NAMALWA (cell line): Measurements from ENCODE around the gene HIPK4.
"Not testable (repeated sequence)": the region's sequence is repeated elsewhere in the genome, so short reads cannot be mapped to it uniquely, and the experiment has no call there.

Source experiments
- DNase-seq: peaks from one replicate; pipeline ENCODE4 v3.0.0-alpha.2; 2015; ENCODE audit warnings: low spot score

The HIPK4 gene, protein sequence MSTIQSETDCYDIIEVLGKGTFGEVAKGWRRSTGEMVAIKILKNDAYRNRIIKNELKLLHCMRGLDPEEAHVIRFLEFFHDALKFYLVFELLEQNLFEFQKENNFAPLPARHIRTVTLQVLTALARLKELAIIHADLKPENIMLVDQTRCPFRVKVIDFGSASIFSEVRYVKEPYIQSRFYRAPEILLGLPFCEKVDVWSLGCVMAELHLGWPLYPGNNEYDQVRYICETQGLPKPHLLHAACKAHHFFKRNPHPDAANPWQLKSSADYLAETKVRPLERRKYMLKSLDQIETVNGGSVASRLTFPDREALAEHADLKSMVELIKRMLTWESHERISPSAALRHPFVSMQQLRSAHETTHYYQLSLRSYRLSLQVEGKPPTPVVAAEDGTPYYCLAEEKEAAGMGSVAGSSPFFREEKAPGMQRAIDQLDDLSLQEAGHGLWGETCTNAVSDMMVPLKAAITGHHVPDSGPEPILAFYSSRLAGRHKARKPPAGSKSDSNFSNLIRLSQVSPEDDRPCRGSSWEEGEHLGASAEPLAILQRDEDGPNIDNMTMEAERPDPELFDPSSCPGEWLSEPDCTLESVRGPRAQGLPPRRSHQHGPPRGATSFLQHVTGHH

DNA sequence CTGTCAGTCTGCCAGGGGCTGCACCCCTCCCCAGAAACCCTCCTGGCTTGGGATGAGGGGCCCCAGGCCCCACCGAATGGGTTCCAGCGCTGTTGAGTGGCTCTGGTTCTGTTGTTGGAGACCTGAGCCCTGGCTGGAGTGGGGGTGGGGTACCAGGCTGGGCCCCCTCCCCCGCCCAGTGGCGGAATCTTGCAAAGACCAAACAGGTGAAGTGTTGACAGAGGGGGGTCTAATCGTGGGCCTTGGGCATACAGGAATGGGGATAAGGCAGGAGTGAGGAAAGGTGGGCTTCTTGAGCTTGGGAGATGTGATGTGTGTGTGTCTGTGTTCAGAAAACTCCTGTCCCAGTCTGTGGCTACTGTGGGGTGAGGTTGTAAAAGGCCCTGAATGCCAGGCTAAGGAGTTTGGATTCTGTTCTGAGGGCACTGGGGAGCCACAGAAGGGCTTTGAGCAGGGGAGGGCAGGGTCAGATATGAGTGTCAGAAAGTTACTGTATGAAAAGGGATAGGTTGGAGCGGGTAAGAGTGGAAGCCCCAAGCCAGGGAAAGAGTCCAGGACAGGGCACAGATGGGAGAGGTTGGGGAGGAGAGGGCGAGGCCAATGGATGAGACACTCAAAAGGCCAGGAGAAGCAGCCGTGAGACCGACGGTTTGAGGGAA lies at the start of gene HIPK4:
Gene HIPK4, minus strand, starts transcription at position 98 of the 659 bp plus-strand sequence. CDS start 279 bp downstream, outside the sequence.
- no peak for DNase-seq

DNA sequence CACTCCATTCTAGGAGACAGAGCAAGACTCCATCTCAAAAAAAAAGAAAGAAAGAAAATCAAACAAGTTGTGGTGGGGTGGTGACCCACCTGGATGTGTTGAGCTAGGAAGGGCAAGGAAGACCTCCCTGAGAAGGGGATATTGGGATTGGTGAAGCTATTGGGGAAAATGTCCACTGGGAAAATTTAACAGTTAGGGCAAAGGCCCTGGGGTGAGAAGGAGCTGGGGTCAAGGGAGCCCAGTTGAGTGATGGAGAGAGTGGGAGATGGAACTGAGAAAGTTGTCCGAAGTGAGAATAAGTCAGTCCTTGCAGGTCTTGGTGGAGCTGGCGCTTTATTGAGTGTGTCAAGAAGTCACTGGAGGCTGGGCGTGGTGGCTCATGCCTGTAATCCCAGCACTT lies 48.3 kb upstream of the HIPK4 start:
- no peak for DNase-seq

DNA sequence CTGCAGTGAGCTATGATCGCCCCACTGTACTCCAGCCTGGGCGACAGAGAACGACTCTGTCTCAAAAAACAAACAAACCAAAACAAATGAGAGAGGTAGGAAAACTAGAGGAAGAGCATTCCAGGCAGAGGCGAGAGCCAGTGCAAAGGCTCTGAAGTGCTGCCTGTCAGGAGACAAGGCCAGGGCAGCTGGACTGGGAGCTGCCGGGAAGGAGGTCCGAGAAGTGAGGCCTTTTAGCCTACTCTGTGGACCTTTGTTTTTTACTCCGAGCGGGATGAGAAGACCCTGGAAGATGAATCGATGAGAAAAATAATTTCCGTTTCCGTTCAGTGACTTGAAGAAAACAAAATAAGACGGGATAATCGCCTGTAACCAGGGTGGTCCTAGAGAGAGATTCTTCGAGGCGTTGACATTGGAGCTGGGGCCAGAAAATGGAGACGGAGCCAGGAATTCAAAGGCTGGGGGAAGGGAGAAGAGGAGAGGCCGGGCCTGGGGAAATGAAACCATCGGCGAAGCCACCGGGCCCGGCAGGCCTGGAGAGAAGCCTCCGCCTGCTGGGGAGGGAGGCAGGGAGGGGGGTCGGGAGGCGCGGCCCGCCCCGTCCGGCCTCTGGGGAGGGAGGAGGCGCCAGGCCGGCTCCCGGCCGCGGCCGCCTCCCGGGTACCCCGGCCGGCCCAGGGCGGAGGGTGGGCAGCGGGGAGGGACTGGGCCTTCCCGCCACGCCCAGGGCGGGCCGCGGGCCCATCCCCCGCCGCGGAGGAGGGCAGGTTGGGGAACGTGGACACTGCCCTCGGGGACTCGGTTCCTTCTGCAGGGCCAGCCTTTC lies 43.6 kb upstream of the HIPK4 start:
- peak; percentile 32 for DNase-seq

DNA sequence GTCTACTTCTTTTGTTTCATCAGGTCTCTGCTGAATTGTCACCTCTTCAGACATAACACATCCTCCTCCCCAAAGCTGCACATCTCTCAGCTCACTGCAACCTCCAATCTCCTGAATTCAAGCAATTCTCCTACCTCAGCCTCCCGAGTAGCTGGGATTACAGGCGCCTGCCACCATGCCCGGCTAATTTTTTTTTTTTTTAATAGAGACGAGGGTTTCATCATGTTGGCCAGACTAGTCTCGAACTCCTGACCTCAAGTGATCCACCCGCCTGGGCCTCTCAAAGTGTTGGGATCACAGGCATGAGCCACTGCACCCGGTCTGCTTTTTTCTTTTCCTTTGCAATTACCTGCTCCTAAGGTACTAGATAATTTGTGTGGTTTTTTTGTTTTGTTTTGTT lies 42.8 kb upstream of the HIPK4 start:
- DNase-seq, result not testable (repeated sequence)

DNA sequence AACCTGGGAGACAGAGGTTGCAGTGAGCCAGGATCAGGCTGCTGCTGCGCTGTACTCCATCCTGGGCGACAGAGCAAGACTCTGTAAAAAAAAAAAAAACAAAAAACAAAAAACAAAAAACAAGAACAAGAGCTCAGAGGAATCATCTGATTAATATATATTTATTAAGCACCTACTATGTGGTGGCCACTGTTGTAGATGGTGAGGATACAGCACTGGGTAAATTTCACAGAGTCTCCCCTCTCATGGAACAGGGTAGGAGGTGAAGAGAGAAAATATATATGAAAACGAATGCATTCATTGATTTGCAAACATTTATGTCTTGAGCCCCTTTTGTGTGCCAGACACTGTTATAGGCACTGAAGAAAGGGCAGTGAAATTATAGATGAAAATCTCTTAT lies 41.7 kb upstream of the HIPK4 start:
- DNase-seq, result no peak

DNA sequence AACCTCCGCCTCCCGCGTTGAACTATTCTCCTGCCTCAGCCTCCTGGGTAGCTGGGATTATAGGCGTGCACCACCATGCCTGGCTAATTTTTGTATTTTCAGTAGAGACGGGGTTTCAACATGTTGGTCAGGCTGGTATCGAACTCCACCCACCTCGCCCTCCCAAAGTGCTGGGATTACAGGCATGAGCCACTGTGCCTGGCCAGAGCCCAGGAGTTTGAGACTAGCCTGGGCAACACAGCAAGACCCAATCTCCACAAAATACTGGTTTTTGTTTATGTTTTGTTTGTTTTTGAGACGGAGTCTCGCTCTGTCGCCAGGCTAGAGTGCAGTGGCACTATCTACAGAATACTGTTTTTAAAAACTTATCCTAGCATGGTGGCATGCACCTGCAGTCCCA lies 40.3 kb upstream of the HIPK4 start:
- not testable (repeated sequence) for DNase-seq

DNA sequence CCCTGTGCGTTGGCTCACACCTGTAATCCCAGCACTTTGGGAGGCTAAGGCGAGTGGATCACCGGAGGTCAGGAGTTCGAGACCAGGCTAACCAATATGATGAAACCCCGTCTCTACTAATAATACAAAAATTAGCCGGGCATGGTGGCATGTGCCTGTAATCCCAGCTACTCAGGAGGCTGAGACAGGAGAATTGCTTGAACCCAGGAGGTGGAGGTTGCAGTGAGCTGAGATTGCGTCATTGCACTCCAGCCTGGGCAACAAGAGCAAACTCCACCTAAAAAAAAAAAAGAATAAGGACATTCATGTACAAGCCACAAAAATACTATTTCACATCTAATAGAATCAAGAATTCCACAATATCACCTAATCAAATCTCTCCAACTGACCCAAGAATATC lies 38.2 kb upstream of the HIPK4 start:
- not testable (repeated sequence) for DNase-seq

DNA sequence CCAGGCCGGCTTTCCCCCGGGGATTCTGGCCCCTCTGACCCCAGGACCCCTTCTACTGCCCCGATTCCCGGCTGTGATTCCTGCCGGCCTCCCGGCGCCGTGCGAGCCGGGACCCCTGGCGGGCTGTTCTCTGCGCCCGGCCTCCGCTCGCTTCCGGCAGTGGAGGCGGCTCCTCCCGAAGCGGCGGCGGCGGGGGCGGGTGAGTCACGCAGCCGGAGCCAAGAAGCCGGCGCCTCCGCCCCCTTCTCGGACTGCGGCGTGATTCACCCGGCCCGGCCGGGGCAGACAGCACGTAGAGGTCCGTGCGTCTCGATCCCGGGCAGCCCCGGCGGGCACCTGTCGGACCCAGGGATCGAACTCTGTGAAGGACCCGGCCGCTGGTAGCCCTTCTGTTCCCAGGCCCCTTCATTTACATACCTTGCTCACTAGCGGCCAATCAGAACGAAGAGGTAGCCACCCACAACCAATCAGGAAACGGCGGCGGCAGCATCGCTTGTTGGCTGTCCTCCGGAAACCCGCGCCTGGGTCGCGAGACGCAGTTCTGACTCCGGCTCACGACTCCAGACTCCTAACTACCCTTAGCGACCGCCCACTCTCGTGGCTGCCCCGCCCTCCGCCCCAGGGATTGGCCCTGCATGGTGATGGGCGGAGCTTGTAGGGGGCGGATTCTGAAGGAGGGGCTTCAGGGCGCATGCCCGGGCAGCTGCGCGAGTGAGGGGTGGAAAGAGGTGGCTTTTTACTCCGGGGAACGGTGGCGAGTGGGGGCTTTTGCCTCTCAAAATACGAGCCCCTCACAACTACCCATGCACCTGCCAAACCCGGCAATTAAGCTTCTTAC lies 35.7 kb upstream of the HIPK4 start, which contains the start of gene SERTAD1:
Gene SERTAD1, minus strand, starts transcription at position 543 of the 838 bp plus-strand sequence. CDS start 2,446 bp downstream, outside the sequence.
- DNase-seq, result peak; percentile 99

DNA sequence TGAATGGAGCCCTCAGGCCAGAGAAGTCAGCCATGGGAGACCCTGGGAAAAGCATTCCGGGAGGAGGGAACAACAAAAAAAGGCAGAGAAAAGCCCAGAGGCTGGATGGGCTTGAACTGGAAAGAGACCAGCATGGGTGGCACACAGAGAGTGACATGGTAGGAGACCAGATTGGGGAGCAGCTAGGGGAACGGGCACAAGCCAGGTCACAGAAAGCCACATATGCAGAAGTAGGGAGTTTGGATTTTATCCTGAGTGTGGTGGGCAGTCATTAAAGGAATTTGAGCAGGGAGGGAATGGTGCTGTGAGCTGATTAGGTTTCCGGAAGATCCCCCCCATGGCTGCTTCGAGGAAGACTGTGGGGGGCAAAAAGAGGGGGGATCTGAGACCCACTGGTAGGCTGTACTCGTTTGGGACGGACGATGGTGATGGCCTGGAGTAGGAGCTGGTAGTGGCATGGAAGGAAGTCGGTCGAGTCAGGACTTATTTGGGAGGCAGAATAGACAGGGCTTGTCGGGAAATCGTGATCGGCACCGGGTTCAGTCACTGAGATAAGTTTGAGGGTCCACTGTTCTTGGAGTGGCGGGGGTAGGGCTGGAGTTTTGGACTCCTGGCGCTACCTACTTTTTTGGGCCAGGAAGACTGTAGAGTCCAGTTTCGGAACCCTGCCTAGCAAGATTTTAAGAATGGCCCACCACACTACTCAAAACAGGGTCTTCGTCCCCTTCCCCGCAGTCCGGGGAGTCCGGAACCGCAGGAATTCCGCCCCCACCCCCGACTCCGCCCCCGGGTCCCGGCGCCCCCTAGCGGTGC lies 34.9 kb upstream of the HIPK4 start:
- peak; percentile 40 for DNase-seq

DNA sequence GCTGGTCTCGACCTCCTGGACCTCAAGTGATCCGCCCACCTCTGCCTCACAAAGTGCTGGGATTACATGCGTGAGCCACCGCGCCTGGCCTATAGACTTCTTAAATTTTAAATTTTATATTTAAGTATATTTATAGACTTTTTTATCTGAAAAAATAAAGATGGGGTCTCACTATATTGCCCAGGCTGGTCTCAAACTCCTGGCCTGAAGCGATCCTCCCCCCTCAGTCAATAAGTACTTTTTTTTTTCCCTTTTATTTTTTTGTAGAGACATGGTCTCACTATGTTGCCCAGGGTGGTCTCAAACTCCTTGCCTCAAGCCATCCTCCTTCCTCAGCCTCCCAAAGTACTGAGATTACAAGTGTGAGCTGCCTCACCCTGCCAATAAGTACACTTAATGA lies 34.0 kb upstream of the HIPK4 start:
- DNase-seq, result no peak

DNA sequence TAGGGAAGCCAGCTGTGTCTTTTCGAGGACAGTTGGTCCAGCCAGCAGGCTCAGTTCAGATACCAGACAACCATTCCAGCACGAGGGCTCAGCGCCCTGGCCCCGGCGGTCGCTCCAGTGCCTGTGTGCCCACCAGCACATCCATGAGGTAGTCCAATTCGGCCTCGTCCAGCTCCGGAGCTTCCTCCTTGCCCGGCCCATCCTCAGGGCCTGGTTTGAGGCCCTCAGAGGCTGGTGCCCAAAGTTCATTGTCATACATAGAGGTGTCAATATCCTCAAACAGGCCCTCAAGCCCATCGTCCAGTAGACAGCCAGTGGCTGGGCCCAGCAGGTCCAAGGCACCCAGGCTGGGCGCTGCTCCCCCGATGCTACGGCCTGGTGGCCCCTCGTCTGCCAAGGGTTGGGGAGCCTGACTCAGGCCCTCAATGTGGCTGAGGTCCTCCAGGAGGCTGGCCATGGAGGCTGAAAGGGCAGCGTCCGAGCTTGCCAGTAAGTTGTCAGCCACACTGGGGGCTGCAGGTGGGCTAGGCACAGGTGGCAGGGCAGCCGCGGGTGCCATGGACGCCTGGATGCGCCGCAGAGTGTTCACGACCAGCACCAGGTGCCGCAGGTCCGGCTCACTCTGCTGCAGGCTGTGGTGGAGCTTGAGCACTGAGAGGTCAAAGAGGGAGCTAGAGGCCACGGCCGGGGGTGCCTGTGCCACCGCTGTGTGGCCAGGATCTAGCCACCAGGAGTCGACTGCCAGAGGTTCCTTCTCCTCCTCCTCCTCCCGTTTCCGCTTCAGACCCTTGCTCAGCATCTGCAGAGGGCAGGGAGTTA lies 33.0 kb upstream of the HIPK4 start:
- DNase-seq, result no peak

DNA sequence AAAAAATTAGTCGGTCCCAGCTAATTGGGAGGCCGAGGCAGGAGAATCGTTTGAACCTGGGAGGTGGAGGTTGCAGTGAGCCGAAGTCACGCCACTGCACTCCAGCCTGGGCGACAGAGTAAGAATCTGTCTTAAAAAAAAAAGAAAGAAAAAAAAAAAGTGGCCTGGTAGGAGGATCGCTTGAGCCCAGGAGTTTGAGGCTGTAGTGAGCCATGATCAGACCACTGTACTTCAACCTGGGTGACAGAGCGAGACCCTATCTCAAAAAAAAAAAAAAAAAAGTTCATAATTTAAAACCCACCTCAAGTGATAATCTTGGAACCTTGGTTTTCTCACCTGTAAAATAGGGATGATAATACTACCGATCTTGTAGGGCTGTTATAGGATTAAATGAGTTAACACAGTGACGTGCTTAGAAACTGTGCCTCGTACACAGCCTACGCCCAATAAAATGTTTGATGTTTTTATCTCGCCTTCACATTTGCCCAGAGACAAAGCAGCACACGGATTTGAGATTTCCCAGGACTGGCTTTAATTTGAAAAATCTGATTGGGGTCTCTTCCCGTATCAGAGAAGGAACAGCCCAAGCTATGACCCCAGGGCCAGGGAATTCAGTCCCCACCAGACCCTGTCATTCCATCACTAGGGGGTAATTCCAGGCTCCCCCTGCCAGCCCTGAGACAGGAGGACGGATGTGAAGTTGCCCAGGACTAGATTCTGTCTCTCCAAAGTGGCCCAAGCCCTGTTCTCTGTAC lies 32.2 kb upstream of the HIPK4 start:
- DNase-seq, result no peak

DNA sequence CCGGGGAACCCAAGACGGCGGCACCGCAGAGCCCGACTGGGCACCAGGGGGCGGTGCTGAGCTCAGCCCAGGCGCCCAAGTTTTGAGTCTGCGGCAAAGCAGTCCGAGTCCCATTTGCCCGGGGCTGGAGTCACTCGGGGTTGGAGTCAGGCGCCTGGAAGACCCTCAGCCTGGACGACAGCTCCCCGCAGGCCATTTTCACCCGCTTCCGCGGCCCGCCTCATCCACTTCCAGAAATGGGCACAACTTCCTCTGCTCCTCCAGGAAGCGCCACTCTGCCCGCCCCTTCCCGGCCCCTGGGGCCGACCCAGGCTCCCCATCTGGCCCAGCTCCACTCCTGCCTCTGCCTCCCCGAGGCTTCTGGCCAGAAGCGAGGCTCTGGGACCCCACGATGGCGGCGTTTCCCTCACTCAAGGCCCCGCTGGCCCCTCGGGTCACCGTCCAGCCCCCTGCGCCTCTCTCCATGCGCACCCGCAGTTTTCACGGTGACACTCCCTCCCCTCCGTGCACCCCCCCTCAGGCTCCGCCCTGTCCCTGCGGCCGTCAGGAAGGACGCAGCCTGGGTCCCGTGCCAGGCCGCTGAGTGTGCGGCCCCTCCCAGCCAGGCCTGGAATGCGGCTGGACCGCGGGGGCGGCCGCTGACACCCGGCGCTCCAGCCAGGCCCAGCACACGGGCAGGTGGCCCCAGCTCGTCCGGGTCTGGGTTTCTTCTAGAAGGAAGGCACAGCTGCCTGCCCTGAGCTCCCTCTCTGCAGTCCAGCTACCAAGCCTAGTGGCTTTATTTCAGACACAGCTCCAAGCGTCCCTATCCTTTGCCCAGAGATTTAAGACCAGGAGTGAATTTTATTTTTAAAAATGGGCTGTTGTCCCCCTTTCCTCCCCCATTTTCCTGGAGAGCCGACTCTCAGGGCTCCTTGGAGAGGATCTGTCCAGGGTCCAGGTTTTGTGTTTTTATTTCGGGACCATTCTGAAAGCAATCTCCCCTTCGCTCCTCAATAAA lies 31.1 kb upstream of the HIPK4 start:
- peak; percentile 84 for DNase-seq

DNA sequence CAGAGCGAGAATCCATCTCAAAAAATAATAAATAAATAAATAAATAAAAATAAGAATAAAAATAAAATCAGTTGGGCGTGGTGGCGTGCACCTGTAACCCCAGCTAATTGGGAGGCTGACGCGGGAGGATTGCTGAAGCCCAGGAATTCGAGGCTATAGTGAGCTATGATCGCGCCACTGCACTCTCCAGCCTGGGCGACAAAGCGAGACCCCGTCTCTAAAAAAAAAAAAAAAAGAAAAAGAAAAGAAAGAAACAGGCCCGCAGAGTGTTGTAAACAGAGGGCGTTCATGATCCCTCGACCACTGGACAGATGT lies 30.4 kb upstream of the HIPK4 start:
- no peak for DNase-seq

DNA sequence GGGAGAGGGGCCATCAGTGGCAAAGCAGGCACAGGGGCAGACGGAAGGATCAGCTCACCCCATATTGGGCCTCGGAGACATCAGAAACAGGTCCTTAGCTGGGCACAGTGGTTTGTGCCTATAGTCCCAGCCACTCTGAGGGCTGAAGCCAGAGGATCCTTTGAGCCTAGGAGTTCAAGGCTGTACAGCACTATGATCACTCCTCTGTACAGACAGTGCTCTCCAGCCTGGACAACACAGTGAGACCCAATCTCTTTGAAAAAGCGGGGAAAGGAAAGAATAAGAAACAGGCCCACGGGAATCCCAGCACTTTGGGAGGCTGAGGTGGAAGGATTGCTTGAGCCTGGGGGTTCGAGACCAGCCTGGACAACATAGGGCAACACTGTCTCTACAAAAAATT lies 29.8 kb upstream of the HIPK4 start:
- DNase-seq, result no peak

DNA sequence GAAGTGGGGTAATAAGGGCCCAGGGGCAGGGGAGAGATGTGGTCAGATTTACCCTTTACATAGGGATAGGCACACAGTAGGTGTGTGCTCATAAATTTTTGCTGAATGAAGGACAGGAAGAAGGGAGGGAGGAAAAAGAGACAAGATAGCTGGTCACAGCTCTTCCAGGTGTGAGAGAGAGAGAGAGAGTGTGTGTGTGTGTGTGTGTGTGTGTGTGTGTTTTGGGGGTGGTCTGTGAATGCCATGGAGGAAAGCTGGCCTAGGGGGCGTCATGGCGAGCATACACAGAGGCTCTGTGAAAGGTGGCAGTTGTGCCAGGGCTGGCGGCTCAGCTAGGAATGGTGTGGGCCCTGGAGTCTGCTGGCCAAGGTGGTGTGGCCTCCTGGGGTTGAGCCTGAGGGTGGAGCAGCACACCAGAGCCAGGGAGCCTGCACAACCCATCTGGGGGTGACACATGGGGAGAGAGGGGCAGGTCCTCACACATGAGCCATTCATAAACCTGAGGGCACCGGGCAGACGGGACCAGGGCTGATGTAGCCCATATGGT lies 29.2 kb upstream of the HIPK4 start:
- DNase-seq, result no peak

DNA sequence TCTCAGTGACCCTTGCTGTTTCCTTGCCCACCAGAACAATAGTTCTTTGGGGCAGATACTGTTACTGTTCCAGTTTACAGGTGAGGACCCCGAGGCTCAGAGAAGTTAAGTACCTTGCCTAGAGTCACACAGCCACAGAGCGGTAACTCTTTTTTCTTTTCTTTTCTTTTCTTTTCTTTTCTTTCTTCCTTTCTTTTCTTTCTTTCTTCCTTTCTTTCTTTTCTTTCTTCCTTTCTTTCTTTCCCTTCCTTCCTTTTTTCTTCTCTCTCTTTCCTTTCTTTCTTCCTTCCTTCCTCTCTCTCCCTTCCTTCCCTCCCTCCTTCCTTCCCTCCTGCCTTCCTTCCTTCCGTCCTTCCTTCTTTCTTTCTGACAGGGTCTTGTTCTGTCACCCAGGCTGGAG lies 28.1 kb upstream of the HIPK4 start:
- DNase-seq, result no peak
